GM12878 (cell line): ENCODE results near the gene KRTAP10-6.

Experiments used
- BMI1 ChIP-seq: fragments of 450-650 bp; IDR thresholded peaks from 2 replicates; pipeline ENCODE4 v1.6.1; 2016; ENCODE audit warnings: mild to moderate bottlenecking, moderate library complexity, borderline replicate concordance
- EZH2 ChIP-seq: IDR thresholded peaks from 2 replicates; pipeline ENCODE4 v1.6.1; 2012; ENCODE audit warnings: low read depth, mild to moderate bottlenecking, control low read depth, inconsistent platforms, low read length, borderline replicate concordance; ENCODE audit not compliant: control insufficient read depth
- HCFC1 ChIP-seq: fragments of 150-350 bp; IDR thresholded peaks from 2 replicates; pipeline ENCODE4 v1.6.1; 2014; ENCODE audit warnings: low read length
- KDM1A ChIP-seq: fragments of 200-600 bp; sonication (generic); IDR thresholded peaks from 2 replicates; pipeline ENCODE4 v1.6.1; 2016; ENCODE audit warnings: borderline replicate concordance
- POLR2A ChIP-seq: IDR thresholded peaks from 2 replicates; pipeline ENCODE4 v1.6.1; 2011; ENCODE audit warnings: low read depth, mild to moderate bottlenecking, low read length
- POLR2AphosphoS5 ChIP-seq: IDR thresholded peaks from 2 replicates; pipeline ENCODE4 v1.6.1; 2011; ENCODE audit warnings: mild to moderate bottlenecking, low read length, inconsistent platforms
- ZNF274 ChIP-seq: IDR thresholded peaks from one replicate; pipeline ENCODE4 v1.8.0; 2011; ENCODE audit not compliant: insufficient read length, insufficient read depth
- TF ChIP-seq, protein P1 (sequence below): fragments of 150-350 bp; IDR thresholded peaks from 2 replicates; pipeline ENCODE4 v1.6.1; 2016; ENCODE audit warnings: low read depth, low read length
- TF ChIP-seq, protein P2 (sequence below), 3 experiments: IDR thresholded peaks in 2 of 3; conservative IDR thresholded peaks in 1 of 3; 2 replicates each; pipeline ENCODE4 v1.5.1; 2011; ENCODE audit warnings: low read depth in 3 of 3, low read length in 3 of 3, mild to moderate bottlenecking in 3 of 3, control low read depth in 2 of 3, moderate library complexity in 2 of 3, inconsistent platforms in 1 of 3, mixed read lengths in 1 of 3; ENCODE audit not compliant: control insufficient read depth in 2 of 3, insufficient read depth in 1 of 3; ENCODE audit errors: extremely low read depth in 1 of 3

GRCh38 chr21:44583089-44583799 is 9.1 kb downstream of the KRTAP10-6 start:
- TF ChIP-seq, protein P1, sequence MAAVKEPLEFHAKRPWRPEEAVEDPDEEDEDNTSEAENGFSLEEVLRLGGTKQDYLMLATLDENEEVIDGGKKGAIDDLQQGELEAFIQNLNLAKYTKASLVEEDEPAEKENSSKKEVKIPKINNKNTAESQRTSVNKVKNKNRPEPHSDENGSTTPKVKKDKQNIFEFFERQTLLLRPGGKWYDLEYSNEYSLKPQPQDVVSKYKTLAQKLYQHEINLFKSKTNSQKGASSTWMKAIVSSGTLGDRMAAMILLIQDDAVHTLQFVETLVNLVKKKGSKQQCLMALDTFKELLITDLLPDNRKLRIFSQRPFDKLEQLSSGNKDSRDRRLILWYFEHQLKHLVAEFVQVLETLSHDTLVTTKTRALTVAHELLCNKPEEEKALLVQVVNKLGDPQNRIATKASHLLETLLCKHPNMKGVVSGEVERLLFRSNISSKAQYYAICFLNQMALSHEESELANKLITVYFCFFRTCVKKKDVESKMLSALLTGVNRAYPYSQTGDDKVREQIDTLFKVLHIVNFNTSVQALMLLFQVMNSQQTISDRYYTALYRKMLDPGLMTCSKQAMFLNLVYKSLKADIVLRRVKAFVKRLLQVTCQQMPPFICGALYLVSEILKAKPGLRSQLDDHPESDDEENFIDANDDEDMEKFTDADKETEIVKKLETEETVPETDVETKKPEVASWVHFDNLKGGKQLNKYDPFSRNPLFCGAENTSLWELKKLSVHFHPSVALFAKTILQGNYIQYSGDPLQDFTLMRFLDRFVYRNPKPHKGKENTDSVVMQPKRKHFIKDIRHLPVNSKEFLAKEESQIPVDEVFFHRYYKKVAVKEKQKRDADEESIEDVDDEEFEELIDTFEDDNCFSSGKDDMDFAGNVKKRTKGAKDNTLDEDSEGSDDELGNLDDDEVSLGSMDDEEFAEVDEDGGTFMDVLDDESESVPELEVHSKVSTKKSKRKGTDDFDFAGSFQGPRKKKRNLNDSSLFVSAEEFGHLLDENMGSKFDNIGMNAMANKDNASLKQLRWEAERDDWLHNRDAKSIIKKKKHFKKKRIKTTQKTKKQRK: no peak
- no peak for TF ChIP-seq ZNF274
- no peak for TF ChIP-seq BMI1
- TF ChIP-seq HCFC1: no peak
- TF ChIP-seq POLR2A: no peak
- no peak for TF ChIP-seq EZH2
- TF ChIP-seq POLR2AphosphoS5: no peak
- TF ChIP-seq, protein P2, sequence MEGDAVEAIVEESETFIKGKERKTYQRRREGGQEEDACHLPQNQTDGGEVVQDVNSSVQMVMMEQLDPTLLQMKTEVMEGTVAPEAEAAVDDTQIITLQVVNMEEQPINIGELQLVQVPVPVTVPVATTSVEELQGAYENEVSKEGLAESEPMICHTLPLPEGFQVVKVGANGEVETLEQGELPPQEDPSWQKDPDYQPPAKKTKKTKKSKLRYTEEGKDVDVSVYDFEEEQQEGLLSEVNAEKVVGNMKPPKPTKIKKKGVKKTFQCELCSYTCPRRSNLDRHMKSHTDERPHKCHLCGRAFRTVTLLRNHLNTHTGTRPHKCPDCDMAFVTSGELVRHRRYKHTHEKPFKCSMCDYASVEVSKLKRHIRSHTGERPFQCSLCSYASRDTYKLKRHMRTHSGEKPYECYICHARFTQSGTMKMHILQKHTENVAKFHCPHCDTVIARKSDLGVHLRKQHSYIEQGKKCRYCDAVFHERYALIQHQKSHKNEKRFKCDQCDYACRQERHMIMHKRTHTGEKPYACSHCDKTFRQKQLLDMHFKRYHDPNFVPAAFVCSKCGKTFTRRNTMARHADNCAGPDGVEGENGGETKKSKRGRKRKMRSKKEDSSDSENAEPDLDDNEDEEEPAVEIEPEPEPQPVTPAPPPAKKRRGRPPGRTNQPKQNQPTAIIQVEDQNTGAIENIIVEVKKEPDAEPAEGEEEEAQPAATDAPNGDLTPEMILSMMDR (IDR thresholded peaks at IDR 0.05 in 2 of 3, conservative IDR thresholded peaks at IDR 0.05 in 1 of 3; ENCODE audit: control insufficient read depth in 2 of 3, extremely low read depth in 1 of 3, insufficient read depth in 1 of 3, low read depth in 3 of 3, low read length in 3 of 3): no peak
- TF ChIP-seq KDM1A: no peak
